Neuronal stem cell (in vitro differentiated cells): ENCODE measurements around the gene SSRP1.

Source experiments
- DNase-seq: peaks from one replicate; pipeline ENCODE4 v3.0.0-alpha.2; 2013; ENCODE audit warnings: low spot score
- H2AFZ ChIP-seq: one replicate; pipeline ENCODE4 v1.6.1; 2013; ENCODE audit warnings: mild to moderate bottlenecking, low read length, inconsistent platforms
- H2AK5ac ChIP-seq: 2 replicates; pipeline ENCODE4 v1.6.1; 2013; ENCODE audit warnings: low read depth, mild to moderate bottlenecking, inconsistent platforms, low read length, moderate library complexity, mixed read lengths
- H2BK120ac ChIP-seq: 2 replicates; pipeline ENCODE4 v1.6.1; 2013; ENCODE audit warnings: low read depth, mild to moderate bottlenecking, inconsistent platforms, low read length, moderate library complexity, mixed read lengths
- H2BK12ac ChIP-seq: one replicate; pipeline ENCODE4 v1.6.1; 2013; ENCODE audit warnings: low read length, inconsistent platforms
- H2BK15ac ChIP-seq: 2 replicates; pipeline ENCODE4 v1.6.1; 2013; ENCODE audit warnings: mild to moderate bottlenecking, low read length, inconsistent platforms, mixed read lengths
- H2BK5ac ChIP-seq: one replicate; pipeline ENCODE4 v1.6.1; 2013; ENCODE audit warnings: inconsistent platforms, mild to moderate bottlenecking, low read length, moderate library complexity
- H3K14ac ChIP-seq: one replicate; pipeline ENCODE4 v1.6.1; 2013; ENCODE audit warnings: low read length, inconsistent platforms
- H3K18ac ChIP-seq: 2 replicates; pipeline ENCODE4 v1.6.1; 2013; ENCODE audit warnings: low read length, inconsistent platforms
- H3K23ac ChIP-seq: 2 replicates; pipeline ENCODE4 v1.6.1; 2013; ENCODE audit warnings: low read depth, mild to moderate bottlenecking, mixed read lengths, low read length, inconsistent platforms; ENCODE audit not compliant: poor library complexity
- H3K27ac ChIP-seq: replicated peaks from 3 replicates; pipeline ENCODE4 v1.5.1; 2013; ENCODE audit warnings: low read length, inconsistent platforms
- H3K27me3 ChIP-seq, 3 experiments: 2 replicates each; pipeline ENCODE4 v1.6.1; 2013; ENCODE audit warnings: low read length in 3 of 3, mild to moderate bottlenecking in 2 of 3, inconsistent platforms in 1 of 3, low read depth in 1 of 3, mixed read lengths in 1 of 3, moderate library complexity in 1 of 3; ENCODE audit not compliant: control insufficient read depth in 3 of 3, insufficient read depth in 3 of 3
- H3K36me3 ChIP-seq, 2 donors: replicated peaks in 1 of 2; 2 replicates each; pipeline ENCODE4 v1.6.1; 2013; ENCODE audit warnings: low read length in 2 of 2; ENCODE audit not compliant: control insufficient read depth in 2 of 2, insufficient read depth in 2 of 2
- H3K4ac ChIP-seq: 2 replicates; pipeline ENCODE4 v1.6.1; 2013; ENCODE audit warnings: inconsistent platforms, mild to moderate bottlenecking, low read length, moderate library complexity
- H3K4me1 ChIP-seq, 2 donors: 1 replicate in 1 of 2; 2 replicates in 1 of 2; pipeline ENCODE4 v1.6.1; 2013; ENCODE audit warnings: low read length in 2 of 2, low read depth in 1 of 2; ENCODE audit not compliant: control insufficient read depth in 2 of 2, insufficient read depth in 1 of 2
- H3K4me2 ChIP-seq: one replicate; pipeline ENCODE4 v1.6.1; 2013; ENCODE audit warnings: mild to moderate bottlenecking, low read length, inconsistent platforms; ENCODE audit not compliant: insufficient read depth, poor library complexity, severe bottlenecking
- H3K4me3 ChIP-seq, 2 donors: 2 replicates each; pipeline ENCODE4 v1.5.1; 2013; ENCODE audit warnings: low read length in 2 of 2, mild to moderate bottlenecking in 2 of 2, inconsistent platforms in 1 of 2, moderate library complexity in 1 of 2
- H3K79me1 ChIP-seq: one replicate; pipeline ENCODE4 v1.6.1; 2013; ENCODE audit warnings: low read depth, mild to moderate bottlenecking, inconsistent platforms, low read length, moderate library complexity
- H3K9ac ChIP-seq: one replicate; pipeline ENCODE4 v1.6.1; 2013; ENCODE audit warnings: mild to moderate bottlenecking, low read depth, low read length, inconsistent platforms; ENCODE audit not compliant: poor library complexity
- H3K9me3 ChIP-seq, 2 donors: replicated peaks in 1 of 2; 2 replicates each; pipeline versions ENCODE3 to v1.6.1; 2013; ENCODE audit warnings: low read length in 2 of 2, mild to moderate bottlenecking in 2 of 2, inconsistent platforms in 1 of 2, low read depth in 1 of 2, mixed read lengths in 1 of 2, moderate library complexity in 1 of 2; ENCODE audit not compliant: control insufficient read depth in 2 of 2, insufficient read depth in 1 of 2
- H4K8ac ChIP-seq: one replicate; pipeline ENCODE4 v1.6.1; 2013; ENCODE audit warnings: low read depth, mild to moderate bottlenecking, inconsistent platforms, low read length, moderate library complexity
- H4K91ac ChIP-seq: one replicate; pipeline ENCODE4 v1.6.1; 2013; ENCODE audit warnings: low read length, low read depth, mild to moderate bottlenecking, inconsistent platforms; ENCODE audit not compliant: poor library complexity
- WGBS, 2 donors: extraction: QIAGEN DNeasy Blood & Tissue Kit; methylation state at CpG; one replicate each; pipeline ENCODE4 v1.1.7; 2013; ENCODE audit warnings: missing lambda C conversion rate in 2 of 2, mixed read lengths in 1 of 2; ENCODE audit not compliant: insufficient read length in 2 of 2, insufficient replicate concordance in 1 of 2; ENCODE audit errors: extremely low coverage in 2 of 2; 5-methylcytosine and 5-hydroxymethylcytosine counted together

Gene SSRP1

DNA sequence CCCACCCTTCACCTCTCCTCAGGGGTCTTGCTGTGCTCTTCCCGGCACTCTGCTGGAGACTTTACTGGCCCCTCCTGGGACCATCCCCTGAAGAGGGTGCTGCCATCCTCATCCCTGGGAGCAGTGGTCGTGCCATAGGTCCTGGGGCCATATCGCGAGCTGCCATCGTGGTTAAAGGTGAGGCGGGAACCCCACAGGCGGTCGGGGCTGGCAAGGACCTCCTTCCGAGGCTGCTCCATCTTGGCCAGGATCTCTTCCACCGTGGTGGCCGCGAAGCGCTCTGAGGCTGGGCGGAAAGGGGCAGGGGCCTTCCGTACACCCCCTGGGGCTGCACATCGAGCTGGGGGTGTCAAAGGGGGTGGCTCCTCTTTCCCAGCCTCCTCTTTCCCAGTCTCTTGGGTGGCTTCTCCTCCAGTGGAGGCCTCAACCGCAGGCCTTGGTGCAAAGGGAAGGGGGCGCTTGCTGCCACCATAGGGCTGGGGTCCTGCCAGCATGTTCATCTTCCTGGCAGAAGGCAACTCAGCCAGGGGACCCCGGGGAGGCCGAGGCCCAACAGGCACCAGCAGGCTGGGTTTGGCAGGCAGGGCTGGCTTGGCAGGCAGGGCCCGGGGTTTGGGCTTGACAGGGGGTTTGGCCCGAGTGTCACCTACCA, 15.5 kb downstream of the SSRP1 start:
- Histone ChIP-seq H2BK12ac (no peak overlapping the region), H3K9me3 (peaks cover 0 to 6% of the 10 kb centered on the region in 2 donors), H3K4me1 (peaks cover 19 to 35% of the 10 kb centered on the region in 2 donors), H3K14ac (no peak overlapping the region), H3K36me3 (peaks cover 43 to 62% of the 10 kb centered on the region in 2 donors), H2AFZ (no peak overlapping the region), H2BK120ac (no peak overlapping the region), H2BK5ac (no peak overlapping the region), H4K8ac (no peak overlapping the region), H3K4me2 (no peak overlapping the region), H3K4me3 (no peak overlapping the region), H3K27me3 (no peaks in the 10 kb centered on the region), H3K9ac (peak overlapping the region; percentile 4), H2AK5ac (no peak overlapping the region), H3K18ac (no peak overlapping the region), H3K79me1 (peaks cover 17% of the 10 kb centered on the region), H3K4ac (no peak overlapping the region), H2BK15ac (no peak overlapping the region), H4K91ac (no peak overlapping the region), H3K23ac (no peak overlapping the region), H3K27ac (no peak overlapping the region)
- no CpG with 5 or more reads among the region's 22 CpGs for WGBS, 2 donors
- no peak for DNase-seq

DNA sequence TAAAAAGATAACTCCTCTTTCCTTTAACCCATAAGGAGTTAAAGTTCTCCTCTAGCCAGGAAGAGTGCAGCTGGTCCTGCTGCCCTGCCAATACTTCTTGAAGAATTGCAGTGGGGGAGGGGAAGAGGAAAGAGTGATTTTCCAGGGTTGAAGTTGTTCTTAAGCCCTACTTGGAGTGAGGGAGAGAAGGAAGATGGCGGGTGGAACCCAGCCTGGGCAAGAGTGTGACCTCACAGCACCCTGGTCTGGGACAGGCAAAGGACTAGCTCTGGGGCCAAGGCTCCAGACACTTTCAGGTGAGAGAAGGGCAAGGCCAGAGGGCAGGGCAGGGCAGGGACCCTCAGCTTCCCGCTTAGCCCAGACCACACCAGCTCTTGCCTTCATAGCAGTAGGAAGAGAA, 17.5 kb downstream of the SSRP1 start:
- DNase-seq, result no peak
- Histone ChIP-seq H2BK5ac (no peak overlapping the region), H2BK120ac (no peak overlapping the region), H3K36me3 (peaks cover 56 to 82% of the 10 kb centered on the region in 2 donors), H2AFZ (no peak overlapping the region), H3K4me2 (no peak overlapping the region), H2AK5ac (no peak overlapping the region), H4K91ac (no peak overlapping the region), H3K79me1 (peaks cover 15% of the 10 kb centered on the region), H3K27ac (no peak overlapping the region), H3K18ac (no peak overlapping the region), H3K9ac (no peak overlapping the region), H3K27me3 (no peaks in the 10 kb centered on the region), H2BK15ac (no peak overlapping the region), H3K9me3 (peaks cover 0 to 6% of the 10 kb centered on the region in 2 donors), H4K8ac (no peak overlapping the region), H2BK12ac (no peak overlapping the region), H3K4ac (no peak overlapping the region), H3K4me1 (peaks cover 19 to 40% of the 10 kb centered on the region in 2 donors), H3K14ac (no peak overlapping the region), H3K4me3 (no peak overlapping the region), H3K23ac (no peak overlapping the region)
- no CpG with 5 or more reads among the region's 2 CpGs for WGBS, 2 donors

DNA sequence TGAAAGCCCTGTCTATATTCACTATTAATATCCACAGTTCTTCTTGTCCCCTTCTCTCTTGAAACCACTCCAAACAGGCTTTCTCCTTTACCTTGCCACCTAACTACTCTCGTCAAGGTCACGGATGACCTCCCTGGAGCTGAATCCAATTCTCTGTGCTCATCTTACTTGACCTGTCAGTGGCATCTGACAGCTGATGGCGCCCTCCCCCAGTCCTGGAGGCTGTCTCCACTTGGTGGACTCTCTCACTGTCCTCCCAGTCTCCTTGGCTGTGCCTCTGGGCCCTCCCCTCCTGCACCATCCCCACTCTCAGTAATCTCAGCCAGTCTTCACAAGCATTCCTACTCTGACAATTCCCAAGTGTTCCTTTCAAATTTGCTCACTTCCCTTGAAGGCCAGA, 19.7 kb downstream of the SSRP1 start:
- Histone ChIP-seq H2BK5ac (no peak overlapping the region), H2AFZ (no peak overlapping the region), H2AK5ac (no peak overlapping the region), H3K18ac (no peak overlapping the region), H3K23ac (no peak overlapping the region), H3K14ac (no peak overlapping the region), H3K4me2 (no peak overlapping the region), H3K36me3 (peaks cover 61 to 95% of the 10 kb centered on the region in 2 donors), H4K91ac (no peak overlapping the region), H3K27ac (no peak overlapping the region), H3K9me3 (peaks cover 0 to 6% of the 10 kb centered on the region in 2 donors), H3K4me1 (peaks cover 11 to 25% of the 10 kb centered on the region in 2 donors), H4K8ac (no peak overlapping the region), H3K4me3 (no peak overlapping the region), H2BK120ac (no peak overlapping the region), H3K4ac (no peak overlapping the region), H2BK12ac (no peak overlapping the region), H2BK15ac (no peak overlapping the region), H3K9ac (no peak overlapping the region), H3K79me1 (peaks cover 9% of the 10 kb centered on the region), H3K27me3 (no peaks in the 10 kb centered on the region)
- WGBS, 2 donors, result no CpG with 5 or more reads among the region's 3 CpGs
- no peak for DNase-seq

DNA sequence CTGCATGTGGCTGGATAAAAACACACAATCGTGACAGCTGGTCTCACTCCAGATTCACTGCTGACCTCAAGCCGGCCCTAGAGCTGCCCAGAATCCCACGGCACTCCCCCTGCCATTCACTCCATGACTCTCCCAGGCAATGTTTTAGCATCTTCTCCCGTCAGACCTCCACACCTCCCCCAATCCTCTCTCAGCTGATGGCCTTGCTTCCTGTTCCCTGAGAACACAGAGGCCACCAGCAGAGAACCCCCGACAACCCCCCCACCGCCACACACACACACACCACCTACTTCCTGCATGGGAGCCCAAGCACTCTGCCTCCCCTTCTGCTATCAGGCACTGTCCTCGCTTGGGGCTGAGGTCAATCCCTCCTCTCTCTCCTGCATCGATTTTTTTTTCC, 20.2 kb downstream of the SSRP1 start:
- peaks cover 57 to 95% of the 10 kb centered on the region in 2 donors for H3K36me3 ChIP-seq
- no peak overlapping the region for H3K27ac ChIP-seq
- peaks cover 9% of the 10 kb centered on the region for H3K79me1 ChIP-seq
- no peak overlapping the region for H2AFZ ChIP-seq
- H4K8ac ChIP-seq, result no peak overlapping the region
- H3K18ac ChIP-seq, result no peak overlapping the region
- no peak overlapping the region for H3K14ac ChIP-seq
- peaks cover 16 to 25% of the 10 kb centered on the region in 2 donors for H3K4me1 ChIP-seq
- no CpG with 5 or more reads among the region's 8 CpGs for WGBS, 2 donors
- H2AK5ac ChIP-seq, result no peak overlapping the region
- H4K91ac ChIP-seq, result no peak overlapping the region
- no peak overlapping the region for H3K9ac ChIP-seq
- no peak overlapping the region for H2BK15ac ChIP-seq
- H2BK120ac ChIP-seq, result no peak overlapping the region
- H2BK12ac ChIP-seq, result no peak overlapping the region
- H3K4ac ChIP-seq, result no peak overlapping the region
- DNase-seq, result no peak
- no peak overlapping the region for H2BK5ac ChIP-seq
- no peaks in the 10 kb centered on the region for H3K27me3 ChIP-seq
- peaks cover 0 to 6% of the 10 kb centered on the region in 2 donors for H3K9me3 ChIP-seq
- no peak overlapping the region for H3K4me3 ChIP-seq
- H3K4me2 ChIP-seq, result no peak overlapping the region
- no peak overlapping the region for H3K23ac ChIP-seq
